Measurements from ENCODE around the gene JPH2.

JPH2 gene

DNA sequence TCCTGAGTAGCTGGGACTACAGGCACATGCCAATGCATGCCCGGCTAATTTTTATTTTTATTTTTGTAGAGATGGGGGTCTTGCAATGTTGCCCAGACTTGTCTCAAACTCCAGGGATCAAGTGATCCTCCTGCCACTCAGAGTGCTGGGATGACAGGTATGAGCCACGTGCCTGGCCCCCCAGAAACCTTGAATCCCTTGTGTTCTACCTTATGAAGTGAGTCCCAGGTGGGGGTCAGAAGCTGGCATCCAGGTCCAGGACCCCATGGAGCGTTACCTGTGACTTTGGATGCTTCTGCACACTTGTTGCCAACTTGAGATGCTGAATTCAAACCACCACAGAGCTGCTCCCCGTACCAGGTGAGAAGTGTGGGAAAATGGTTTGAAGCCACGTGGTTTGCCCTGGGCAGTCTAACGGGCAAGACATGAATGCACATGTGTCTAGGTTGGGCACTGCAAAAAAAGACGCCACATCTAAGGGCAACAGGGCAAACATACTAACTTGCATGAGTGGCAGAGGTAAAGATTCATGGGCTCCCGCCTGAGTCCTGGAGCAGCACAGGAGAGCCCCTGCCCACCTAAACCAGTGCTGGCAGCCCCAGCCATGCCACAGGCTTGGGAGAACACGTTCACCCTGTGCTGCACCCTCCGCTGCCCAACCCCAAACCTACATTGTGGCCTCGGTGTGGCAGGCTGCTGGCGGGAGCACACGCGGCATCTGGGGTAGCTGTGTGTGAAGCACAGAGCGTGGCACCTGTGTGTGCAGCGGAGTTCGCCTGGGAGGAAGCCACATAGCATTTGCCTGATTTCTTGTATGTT is 101.2 kb downstream of the JPH2 start:
- H2AFZ ChIP-seq (ENCODE audit: low read depth, low read length): no peak overlapping the region
- H3K4me1 ChIP-seq (ENCODE audit: insufficient read depth, low read length): no peaks in the 10 kb centered on the region
- no peaks in the 10 kb centered on the region for H3K9me3 ChIP-seq (ENCODE audit: low read length)
- H3K4me3 ChIP-seq (ENCODE audit: low read length): no peak overlapping the region
- H3K27me3 ChIP-seq (ENCODE audit: insufficient read depth, low read length): peaks cover 5% of the 10 kb centered on the region
- H3K36me3 ChIP-seq (ENCODE audit: insufficient read depth, low read length): no peaks in the 10 kb centered on the region

DNA sequence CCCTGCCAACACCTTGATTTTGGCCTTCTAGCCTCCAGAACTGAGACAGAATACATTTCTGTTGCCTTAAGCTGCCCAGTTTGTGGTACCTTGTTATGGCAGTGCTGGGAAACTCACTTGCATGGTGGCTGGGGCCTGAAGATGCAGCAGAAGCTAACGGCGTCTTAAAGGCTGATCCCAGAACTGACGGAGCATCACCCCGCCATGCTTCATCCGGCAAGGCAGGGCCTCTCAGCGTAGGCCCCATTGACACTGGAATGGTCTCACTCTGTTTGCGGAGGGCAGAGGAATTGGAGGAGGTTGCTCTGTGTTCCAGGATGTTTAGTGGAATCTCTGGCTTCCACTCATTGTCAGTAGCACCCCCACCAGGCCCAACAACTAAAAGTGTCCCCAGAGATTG is 102.1 kb downstream of the JPH2 start:
- H3K27me3 ChIP-seq (ENCODE audit: insufficient read depth, low read length): peaks cover 5% of the 10 kb centered on the region
- no peaks in the 10 kb centered on the region for H3K9me3 ChIP-seq (ENCODE audit: low read length)
- no peaks in the 10 kb centered on the region for H3K4me1 ChIP-seq (ENCODE audit: insufficient read depth, low read length)
- no peaks in the 10 kb centered on the region for H3K36me3 ChIP-seq (ENCODE audit: insufficient read depth, low read length)
- H2AFZ ChIP-seq (ENCODE audit: low read depth, low read length): no peak overlapping the region
- H3K4me3 ChIP-seq (ENCODE audit: low read length): no peak overlapping the region

DNA sequence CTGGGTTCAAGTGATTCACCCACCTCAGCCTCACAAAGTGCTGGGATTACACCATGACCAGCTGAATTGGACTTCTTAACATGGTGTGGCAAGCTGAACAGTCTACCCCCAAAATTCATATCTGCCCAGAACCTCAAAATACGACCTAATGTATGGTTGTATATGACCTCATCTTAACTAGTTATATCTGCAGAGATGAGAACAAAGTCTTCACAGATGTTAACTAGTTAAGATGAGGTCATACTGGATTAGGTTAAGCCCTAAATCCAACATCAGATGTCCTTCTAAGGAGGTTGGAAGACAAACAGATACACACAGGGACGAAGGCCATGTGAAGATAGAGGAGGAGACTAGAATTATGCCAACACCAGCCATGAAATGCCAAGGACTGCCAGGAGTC is 102.5 kb downstream of the JPH2 start:
- H3K9me3 ChIP-seq (ENCODE audit: low read length): no peaks in the 10 kb centered on the region
- no peak overlapping the region for H3K4me3 ChIP-seq (ENCODE audit: low read length)
- H3K36me3 ChIP-seq (ENCODE audit: insufficient read depth, low read length): no peaks in the 10 kb centered on the region
- H2AFZ ChIP-seq (ENCODE audit: low read depth, low read length): no peak overlapping the region
- no peaks in the 10 kb centered on the region for H3K4me1 ChIP-seq (ENCODE audit: insufficient read depth, low read length)
- H3K27me3 ChIP-seq (ENCODE audit: insufficient read depth, low read length): peaks cover 5% of the 10 kb centered on the region

DNA sequence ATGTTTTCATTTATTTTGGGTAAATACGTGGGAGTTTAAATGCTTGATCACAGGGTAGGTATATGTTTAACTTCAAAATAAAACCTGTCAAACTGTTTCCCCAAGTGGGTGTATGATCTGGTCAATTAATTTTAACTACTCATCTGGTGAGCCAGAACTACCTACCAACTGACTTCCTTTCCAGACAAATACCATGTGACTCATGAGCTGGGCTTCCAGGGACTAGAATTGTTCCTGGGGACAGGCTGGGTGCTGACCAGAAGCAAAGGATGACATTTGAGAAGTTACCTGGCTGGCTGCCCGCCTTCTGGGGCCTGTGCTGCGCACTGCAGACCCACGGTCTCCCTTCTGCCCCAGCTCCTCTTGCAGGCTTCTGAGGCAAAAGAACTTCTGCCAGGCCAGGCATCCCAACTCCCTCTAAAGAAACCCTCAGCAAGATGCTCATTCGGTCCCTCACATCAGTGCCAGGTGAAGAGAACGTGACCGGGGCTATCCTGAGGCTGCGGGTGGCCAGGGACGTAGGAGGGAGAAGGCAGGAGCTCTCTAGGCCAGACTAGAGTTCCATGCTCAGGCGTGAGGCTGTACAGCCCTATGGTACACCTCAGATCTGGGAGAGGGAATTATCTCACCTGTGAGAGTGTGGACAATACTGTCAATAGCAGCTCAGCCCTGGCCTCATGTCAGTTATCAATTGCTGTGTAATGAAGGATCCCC is 103.6 kb downstream of the JPH2 start:
- H3K27me3 ChIP-seq (ENCODE audit: insufficient read depth, low read length): peaks cover 5% of the 10 kb centered on the region
- H3K36me3 ChIP-seq (ENCODE audit: insufficient read depth, low read length): no peaks in the 10 kb centered on the region
- H3K4me1 ChIP-seq (ENCODE audit: insufficient read depth, low read length): no peaks in the 10 kb centered on the region
- no peaks in the 10 kb centered on the region for H3K9me3 ChIP-seq (ENCODE audit: low read length)
- H2AFZ ChIP-seq (ENCODE audit: low read depth, low read length): no peak overlapping the region
- no peak overlapping the region for H3K4me3 ChIP-seq (ENCODE audit: low read length)

DNA sequence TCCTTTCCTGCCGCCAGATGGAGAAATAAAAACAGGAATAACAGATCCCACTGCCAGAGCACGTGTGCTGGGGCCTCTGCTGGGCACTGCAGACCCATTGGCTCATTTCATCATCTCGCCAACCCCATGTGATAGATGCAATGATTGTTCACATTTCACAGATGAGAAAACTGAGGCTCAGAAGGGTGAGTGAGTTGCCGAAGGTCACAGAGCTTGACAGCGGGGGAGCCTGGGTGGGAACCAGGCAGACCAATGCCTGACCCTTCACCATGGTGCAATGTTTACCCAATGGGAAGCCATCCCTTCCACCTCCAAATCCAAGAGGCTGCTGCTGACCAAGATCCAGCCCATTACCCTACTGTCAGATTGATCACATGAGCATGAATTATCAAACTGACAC is 105.1 kb downstream of the JPH2 start:
- H3K36me3 ChIP-seq (ENCODE audit: insufficient read depth, low read length): no peaks in the 10 kb centered on the region

DNA sequence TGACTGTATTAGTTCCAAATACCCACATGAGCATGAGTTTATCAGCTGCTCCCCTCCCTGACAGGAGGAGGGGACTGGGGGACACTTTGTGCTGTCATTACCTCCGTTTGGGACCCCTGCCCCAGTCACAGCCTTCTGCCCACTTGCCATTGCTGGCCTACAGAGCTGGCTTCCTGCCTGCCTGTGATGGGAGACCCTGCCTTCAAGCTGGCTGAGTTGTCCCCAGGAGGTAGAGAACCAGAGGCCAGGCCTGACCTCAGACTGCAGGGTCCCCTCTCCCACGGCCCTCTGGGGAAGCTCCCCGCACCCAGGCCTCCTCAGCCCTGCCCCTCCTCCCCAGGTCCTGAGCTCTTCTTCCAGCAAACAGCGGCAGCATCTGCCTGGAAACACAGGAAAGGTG is 105.5 kb downstream of the JPH2 start:
- H3K27me3 ChIP-seq (ENCODE audit: insufficient read depth, low read length): peaks cover 5% of the 10 kb centered on the region
- no peak overlapping the region for H3K4me3 ChIP-seq (ENCODE audit: low read length)
- H3K36me3 ChIP-seq (ENCODE audit: insufficient read depth, low read length): no peaks in the 10 kb centered on the region
- H2AFZ ChIP-seq (ENCODE audit: low read depth, low read length): no peak overlapping the region
- H3K9me3 ChIP-seq (ENCODE audit: low read length): no peaks in the 10 kb centered on the region
- H3K4me1 ChIP-seq (ENCODE audit: insufficient read depth, low read length): no peaks in the 10 kb centered on the region

More for the DNA sequence above, 105.1 kb downstream of the JPH2 start:
- no peak overlapping the region for H2AFZ ChIP-seq (ENCODE audit: low read depth, low read length)
- H3K27me3 ChIP-seq (ENCODE audit: insufficient read depth, low read length): peaks cover 5% of the 10 kb centered on the region
- H3K9me3 ChIP-seq (ENCODE audit: low read length): no peaks in the 10 kb centered on the region
- no peak overlapping the region for H3K4me3 ChIP-seq (ENCODE audit: low read length)
- H3K4me1 ChIP-seq (ENCODE audit: insufficient read depth, low read length): no peaks in the 10 kb centered on the region

DNA sequence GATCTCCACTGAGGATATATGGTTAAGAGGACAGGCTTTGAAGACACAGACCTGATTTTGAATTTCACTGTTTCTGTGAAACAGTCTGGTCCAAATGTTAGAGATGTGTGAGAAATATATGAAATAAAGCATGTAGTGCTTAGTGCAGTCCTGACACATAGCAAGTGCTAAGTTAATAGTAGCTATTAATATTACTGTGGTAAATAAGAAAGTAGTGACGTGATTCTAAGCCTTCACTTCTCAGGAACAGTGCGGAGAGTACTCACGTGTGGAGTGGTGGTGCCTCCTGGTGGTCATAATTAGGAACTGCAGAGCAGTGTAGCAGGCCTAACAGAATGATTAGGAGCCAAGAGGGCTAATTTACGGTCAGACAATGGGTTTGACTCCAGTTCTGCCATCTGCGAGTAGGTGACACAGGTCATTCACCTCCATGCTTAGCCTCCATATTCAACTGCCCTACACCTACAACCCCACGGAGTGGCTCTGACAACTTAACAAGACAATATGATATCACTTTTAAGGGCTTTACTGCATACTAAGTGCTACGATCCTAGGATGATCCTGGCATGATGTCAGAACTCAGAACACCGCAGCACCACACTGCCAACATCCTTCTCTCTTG is 106.2 kb downstream of the JPH2 start:
- H3K9me3 ChIP-seq (ENCODE audit: low read length): no peaks in the 10 kb centered on the region
- no peaks in the 10 kb centered on the region for H3K27me3 ChIP-seq (ENCODE audit: insufficient read depth, low read length)
- H3K4me1 ChIP-seq (ENCODE audit: insufficient read depth, low read length): no peaks in the 10 kb centered on the region
- H3K36me3 ChIP-seq (ENCODE audit: insufficient read depth, low read length): no peaks in the 10 kb centered on the region
- no peak overlapping the region for H3K4me3 ChIP-seq (ENCODE audit: low read length)
- H2AFZ ChIP-seq (ENCODE audit: low read depth, low read length): no peak overlapping the region

DNA sequence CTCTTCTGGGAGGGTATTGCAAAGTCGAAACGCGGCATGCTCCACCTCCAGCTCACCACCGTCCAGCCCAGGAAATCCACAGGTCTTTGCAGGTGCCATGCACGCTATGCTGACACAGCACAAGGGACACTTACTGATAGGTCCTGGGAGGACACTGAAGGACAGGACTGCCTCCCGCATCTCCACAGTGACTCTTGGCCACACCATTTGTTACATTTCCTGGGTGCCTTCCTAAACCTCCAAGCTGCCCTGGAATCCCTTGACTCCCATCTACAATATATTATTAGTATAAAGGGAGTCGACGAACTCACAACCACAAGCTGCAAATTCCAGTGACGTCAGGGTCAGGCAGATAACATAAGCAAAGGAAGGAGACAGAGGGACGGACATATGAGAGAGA is 106.9 kb downstream of the JPH2 start:
- H2AFZ ChIP-seq (ENCODE audit: low read depth, low read length): no peak overlapping the region
- no peaks in the 10 kb centered on the region for H3K9me3 ChIP-seq (ENCODE audit: low read length)
- H3K4me3 ChIP-seq (ENCODE audit: low read length): no peak overlapping the region
- no peaks in the 10 kb centered on the region for H3K4me1 ChIP-seq (ENCODE audit: insufficient read depth, low read length)
- no peaks in the 10 kb centered on the region for H3K36me3 ChIP-seq (ENCODE audit: insufficient read depth, low read length)
- H3K27me3 ChIP-seq (ENCODE audit: insufficient read depth, low read length): no peaks in the 10 kb centered on the region

DNA sequence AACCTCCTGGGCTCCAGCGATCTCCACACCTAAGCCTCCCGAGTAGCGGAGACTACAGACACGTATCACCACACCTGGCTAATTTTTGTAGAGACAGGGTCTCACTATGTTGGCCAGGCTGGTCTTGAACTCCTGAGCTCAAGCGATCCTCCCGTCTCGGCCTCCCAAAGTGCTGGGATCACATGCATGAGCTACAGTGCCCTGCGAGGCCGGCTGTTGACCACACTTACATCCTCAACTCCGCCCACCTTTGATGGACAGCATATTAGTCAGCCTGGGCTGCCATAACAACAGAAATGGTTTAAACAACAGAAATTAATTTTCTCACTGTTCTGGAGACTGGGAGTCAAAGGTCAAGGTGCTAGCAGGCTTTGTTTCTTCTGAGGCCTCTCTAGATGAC is 107.7 kb downstream of the JPH2 start:
- no peak overlapping the region for H2AFZ ChIP-seq (ENCODE audit: low read depth, low read length)
- H3K36me3 ChIP-seq (ENCODE audit: insufficient read depth, low read length): no peaks in the 10 kb centered on the region
- peaks cover 4% of the 10 kb centered on the region for H3K27me3 ChIP-seq (ENCODE audit: insufficient read depth, low read length)
- no peak overlapping the region for H3K4me3 ChIP-seq (ENCODE audit: low read length)
- H3K9me3 ChIP-seq (ENCODE audit: low read length): no peaks in the 10 kb centered on the region
- H3K4me1 ChIP-seq (ENCODE audit: insufficient read depth, low read length): no peaks in the 10 kb centered on the region

DNA sequence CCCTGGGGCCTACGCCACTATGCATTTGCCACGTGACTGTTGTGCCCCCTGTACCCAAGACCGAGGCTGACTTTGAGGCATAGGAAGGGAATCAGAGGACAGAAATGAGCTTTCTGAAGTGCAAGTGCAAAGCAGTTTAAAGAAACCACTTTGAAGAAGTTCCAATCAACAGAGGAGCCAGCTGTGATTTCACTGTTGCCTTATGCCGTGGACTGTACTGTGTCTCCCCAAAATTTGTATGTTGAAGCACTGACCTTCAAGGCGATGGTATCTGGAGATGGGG is 111.1 kb downstream of the JPH2 start:
- no peaks in the 10 kb centered on the region for H3K9me3 ChIP-seq (ENCODE audit: low read length)
- no peaks in the 10 kb centered on the region for H3K36me3 ChIP-seq (ENCODE audit: insufficient read depth, low read length)
- H3K4me1 ChIP-seq (ENCODE audit: insufficient read depth, low read length): no peaks in the 10 kb centered on the region
- peaks cover 9% of the 10 kb centered on the region for H3K27me3 ChIP-seq (ENCODE audit: insufficient read depth, low read length)
- no peak overlapping the region for H3K4me3 ChIP-seq (ENCODE audit: low read length)
- H2AFZ ChIP-seq (ENCODE audit: low read depth, low read length): no peak overlapping the region

DNA sequence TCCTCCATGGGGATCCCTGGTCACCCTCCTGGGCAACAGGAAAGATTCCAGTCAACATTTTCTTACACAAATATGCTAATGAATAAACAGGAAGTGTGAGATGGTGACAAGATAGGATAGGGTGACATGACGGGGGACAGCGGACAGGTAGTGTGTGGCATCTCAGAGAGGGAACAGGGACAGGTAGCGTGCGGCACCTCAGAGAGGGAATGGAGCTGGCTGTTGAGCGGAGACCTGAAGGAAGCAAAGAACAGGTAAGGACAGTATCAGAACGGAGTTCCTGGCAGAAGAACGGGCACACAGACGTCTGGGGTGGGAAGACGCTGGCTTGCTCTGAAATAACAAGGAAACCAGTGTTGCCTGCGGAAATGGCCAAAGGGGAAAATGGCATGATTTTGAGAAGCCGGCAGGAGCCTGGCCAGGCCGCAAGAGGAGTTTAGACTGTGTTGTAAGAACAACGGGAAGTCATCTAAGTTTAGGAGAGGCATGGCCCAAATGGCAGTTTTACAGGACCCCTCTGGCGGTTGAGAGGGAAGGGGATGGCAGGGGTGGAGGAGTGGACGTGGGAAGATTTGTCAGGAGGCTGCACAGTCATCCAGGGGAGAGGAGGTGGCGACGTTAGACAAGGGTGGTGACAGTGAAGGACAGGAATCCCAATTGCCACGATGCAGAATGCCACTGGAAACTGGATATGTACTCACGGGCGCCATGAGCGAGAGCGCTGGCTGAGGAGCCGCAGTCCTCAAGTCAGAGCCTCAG is 111.6 kb downstream of the JPH2 start:
- no peaks in the 10 kb centered on the region for H3K9me3 ChIP-seq (ENCODE audit: low read length)
- no peaks in the 10 kb centered on the region for H3K4me1 ChIP-seq (ENCODE audit: insufficient read depth, low read length)

DNA sequence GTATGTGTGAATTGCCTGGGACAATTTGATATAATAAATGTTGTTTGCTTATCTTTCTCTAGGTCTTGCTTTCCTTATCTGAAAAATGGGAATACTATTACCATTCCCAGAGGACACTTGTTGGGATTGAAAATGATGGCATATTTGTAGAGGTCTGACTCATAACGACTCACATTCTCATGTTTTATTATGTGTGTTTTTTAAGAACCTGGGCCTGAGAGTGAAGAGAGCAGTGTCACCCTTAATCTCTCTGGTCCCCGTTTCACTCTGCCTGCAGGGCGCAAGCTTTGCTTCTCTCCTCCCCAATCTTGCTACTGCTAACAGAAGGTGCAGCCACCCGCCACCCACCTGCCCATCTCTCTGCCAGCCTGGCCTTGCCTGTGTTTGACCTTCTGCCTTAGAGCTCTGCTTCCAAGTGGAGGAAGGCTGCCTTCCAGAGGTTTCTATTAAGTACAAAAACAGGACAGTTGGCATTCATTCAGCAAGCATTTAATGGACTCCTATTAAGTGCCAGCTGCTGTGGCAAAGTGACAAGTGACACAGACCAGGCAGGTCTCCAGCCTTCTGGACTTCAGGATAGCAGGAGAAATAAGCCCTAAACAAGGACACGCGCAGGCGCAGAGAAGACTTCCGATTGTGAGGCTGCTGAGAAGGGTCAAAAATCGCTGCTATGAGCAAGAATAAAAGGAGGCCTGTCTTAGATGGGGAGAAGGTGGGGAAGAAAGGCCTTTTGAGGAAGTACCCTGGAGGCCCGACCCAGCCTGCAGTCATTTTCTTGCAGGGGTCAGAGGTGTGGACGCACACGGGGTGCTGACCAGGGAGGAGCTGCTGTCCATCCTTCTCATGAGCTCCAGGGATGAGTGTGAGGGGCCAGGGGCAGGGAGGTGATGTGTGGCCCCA is 112.5 kb downstream of the JPH2 start:
- Histone ChIP-seq H3K4me3 (ENCODE audit: low read length) (no peak overlapping the region), H3K4me1 (ENCODE audit: insufficient read depth, low read length) (no peaks in the 10 kb centered on the region), H3K36me3 (ENCODE audit: insufficient read depth, low read length) (no peaks in the 10 kb centered on the region), H2AFZ (ENCODE audit: low read depth, low read length) (no peak overlapping the region), H3K9me3 (ENCODE audit: low read length) (no peaks in the 10 kb centered on the region), H3K27me3 (ENCODE audit: insufficient read depth, low read length) (peaks cover 9% of the 10 kb centered on the region)

More for the DNA sequence above, 111.6 kb downstream of the JPH2 start:
- Histone ChIP-seq H3K27me3 (ENCODE audit: insufficient read depth, low read length) (peaks cover 9% of the 10 kb centered on the region), H3K4me3 (ENCODE audit: low read length) (no peak overlapping the region), H2AFZ (ENCODE audit: low read depth, low read length) (no peak overlapping the region), H3K36me3 (ENCODE audit: insufficient read depth, low read length) (no peaks in the 10 kb centered on the region)
